ENCODE data around the gene EGFL6.

DNA sequence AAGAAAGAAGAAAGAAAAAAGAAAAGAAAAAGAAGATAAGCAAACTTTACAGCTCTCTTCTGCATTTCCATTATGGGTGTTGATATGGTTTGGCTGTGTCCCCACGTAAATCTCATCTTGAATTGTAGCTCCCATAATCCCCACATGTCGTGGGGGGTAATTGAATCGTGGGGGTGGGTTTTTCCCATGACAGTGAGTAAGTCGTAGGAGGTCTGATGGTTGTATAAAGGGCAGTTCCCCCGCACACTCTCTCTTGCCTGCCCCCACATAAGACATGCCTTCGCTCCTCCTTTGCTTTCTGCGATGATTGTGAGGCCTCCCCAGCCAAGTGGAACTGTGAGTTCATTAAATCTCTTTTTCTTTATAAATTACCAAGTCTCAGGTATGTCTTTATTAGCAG, 112.2 kb downstream of the EGFL6 start:
- TF ChIP-seq, protein P1, sequence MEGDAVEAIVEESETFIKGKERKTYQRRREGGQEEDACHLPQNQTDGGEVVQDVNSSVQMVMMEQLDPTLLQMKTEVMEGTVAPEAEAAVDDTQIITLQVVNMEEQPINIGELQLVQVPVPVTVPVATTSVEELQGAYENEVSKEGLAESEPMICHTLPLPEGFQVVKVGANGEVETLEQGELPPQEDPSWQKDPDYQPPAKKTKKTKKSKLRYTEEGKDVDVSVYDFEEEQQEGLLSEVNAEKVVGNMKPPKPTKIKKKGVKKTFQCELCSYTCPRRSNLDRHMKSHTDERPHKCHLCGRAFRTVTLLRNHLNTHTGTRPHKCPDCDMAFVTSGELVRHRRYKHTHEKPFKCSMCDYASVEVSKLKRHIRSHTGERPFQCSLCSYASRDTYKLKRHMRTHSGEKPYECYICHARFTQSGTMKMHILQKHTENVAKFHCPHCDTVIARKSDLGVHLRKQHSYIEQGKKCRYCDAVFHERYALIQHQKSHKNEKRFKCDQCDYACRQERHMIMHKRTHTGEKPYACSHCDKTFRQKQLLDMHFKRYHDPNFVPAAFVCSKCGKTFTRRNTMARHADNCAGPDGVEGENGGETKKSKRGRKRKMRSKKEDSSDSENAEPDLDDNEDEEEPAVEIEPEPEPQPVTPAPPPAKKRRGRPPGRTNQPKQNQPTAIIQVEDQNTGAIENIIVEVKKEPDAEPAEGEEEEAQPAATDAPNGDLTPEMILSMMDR (optimal IDR thresholded peaks at IDR 0.05 in 1 of 3, IDR thresholded peaks at IDR 0.05 in 1 of 3, conservative IDR thresholded peaks at IDR 0.05 in 1 of 3; ENCODE audit: extremely low read depth in 1 of 3, insufficient read depth in 2 of 3, low read length in 3 of 3) = no peak
- TF ChIP-seq EZH2 (IDR thresholded peaks at IDR 0.05; ENCODE audit: low read length) = no peak

All from keratinocyte (primary cell).